SIG-M5 (cell line): ENCODE measurements around the gene DKK3.

Experiments used
- DNase-seq: peaks from one replicate; lab custom pipeline; 2025; lab: John Stamatoyannopoulos, UW

The DKK3 gene

DNA sequence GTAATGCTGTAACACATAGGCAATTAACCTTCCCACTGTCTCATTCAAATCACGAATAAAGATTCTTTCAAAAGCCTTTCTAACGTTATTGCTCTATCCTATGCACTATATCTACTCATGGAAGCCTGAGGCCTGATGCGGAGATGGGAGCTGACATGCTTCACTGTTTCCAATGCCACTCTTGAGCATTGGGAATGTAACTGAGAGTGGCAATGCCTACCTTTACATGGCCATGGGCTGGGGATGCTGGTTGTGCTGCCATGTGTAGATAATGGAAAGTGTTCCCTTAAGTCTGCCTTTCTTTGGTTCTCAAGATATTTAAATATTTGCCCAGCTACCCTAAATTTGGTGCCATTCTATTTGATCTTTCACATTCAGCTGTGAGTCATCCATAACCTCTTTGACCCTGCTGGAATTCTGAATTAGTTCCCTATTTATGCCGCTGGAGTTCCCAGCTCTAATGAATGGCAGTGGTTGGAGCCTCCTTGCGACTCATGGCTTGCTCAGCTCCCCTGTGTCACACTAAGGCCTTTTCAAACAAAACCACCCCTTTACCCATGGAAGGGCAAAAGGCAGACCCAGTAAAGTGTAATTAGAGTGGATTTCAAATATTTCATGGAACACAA is 21.4 kb upstream of the DKK3 start:
- no peak for DNase-seq

DNA sequence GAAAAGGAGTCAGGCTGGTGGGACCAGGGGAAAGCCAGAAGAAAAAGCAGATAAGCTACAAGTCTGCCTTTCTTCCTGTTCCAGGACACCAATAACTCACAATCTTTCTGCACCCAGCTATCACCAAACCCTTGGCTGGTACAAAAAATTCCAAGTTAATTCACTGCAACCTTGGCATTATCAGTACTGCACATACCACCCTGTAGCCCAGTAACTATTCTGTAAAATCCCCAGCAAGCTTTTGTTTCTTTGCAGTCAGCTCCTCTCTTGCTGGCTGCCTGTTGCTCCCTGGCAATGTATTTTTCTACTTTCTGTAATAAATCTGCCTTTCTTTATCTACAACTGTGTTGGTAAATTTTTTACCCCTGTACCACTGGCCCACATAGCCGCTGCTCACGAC is 20.7 kb upstream of the DKK3 start:
- DNase-seq: no peak

DNA sequence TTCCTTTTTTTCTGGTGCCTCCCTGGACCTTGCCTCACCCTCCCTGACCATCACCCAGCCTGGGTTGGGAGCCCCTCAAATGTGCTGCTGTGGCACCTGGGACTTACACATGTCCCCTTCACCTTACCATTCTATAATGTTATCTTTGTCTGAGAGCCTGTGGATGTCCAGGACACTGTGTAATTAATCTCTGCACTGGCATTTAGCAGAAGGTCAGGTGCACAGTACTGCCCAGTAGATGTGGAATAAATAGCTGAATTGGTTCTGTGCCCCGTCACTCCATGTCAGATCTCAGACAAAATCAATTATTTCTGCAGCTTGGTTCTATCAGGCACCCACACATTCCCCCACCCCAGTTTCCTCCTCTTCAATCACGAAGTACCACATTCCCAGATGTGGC is 19.9 kb upstream of the DKK3 start:
- DNase-seq: no peak

DNA sequence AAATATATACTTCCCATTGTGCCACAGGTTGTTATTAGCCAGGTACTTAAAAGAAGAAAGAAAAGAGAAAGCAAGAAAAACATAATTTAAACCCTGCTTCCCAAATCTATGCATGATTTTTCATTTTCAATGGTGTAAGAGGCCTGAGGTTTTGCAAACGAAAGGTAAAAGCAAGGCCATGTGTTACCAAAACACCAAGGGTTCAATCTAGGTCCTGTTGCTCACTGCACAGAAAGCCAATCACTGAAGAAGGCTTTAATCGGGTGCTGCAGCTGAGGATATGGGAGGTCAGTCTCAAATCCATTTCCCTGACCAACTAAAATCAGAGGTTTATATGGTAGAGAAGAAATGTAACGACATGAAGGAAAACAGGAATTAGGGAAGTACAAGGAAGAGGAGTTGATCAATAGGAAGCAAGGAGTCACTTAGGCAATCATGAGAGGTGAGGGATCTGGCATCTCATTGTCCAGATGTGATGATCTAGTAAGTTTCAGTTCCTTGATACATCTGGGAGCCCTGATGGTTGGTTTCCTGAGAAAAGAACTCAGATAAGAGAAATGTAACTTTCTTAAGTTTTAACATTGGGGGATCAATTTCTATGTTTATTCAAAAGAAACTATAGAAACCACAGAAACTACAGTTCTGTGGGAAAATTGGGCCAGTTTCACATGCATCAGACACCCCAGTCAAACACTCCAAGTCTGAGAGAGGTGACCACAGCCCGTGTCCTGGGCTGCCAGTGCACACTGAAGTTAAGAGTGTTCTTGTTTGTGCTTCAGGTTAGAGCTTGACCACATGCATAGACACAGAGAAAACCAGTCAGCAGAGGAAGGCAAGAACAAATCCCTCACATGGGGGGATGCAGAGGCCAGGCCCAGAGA is 18.1 kb upstream of the DKK3 start:
- no peak for DNase-seq

DNA sequence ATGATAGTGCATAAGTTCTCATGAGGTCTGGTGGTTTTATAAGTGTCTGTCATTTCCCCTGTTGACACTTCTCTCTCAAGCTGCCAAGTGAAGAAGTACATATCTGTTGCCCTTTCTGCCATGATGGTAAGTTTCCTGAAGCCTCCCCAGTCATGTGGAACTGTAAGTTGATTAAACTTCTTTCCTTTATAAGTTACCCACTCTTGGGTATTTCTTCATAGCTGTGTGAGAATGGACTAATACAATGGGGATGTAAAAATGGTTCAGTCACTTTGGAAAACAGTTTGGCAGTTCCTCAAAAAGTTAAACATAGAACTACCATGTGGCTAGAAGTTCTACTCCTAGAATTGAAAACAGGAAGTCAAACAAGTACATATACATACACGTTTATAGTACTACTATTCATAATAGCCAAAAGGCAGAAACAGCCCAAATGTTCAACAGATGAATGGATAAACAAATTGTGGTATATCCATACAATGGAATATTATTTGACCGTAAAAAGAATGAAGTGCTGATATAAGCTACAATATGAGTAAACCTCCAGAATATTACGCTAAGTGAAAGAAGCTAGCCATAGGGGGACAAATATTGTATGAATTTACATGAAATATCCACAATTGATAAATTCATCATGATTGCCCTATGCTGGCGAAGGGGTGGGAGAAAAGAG is 16.0 kb upstream of the DKK3 start:
- peak; percentile 33 for DNase-seq

DNA sequence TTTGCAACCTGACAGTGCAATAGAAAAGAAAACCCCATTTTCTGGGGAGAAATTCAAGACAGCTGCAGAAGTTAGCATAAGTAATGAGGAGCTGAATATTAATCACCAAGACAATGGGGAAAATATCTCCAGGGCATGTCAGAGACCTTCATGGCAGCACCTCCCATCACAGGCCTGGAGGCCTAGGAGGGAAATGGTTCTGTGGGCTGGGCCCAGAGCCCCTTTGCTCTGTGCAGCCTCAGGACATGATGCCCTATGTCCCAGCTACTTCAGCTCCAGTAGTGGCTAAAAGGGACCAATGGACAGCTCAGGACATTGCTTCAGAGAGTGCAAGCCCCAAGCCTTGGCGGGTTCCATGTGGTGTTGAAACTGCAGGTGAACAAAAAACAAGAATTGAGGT is 14.6 kb upstream of the DKK3 start:
- no peak for DNase-seq

DNA sequence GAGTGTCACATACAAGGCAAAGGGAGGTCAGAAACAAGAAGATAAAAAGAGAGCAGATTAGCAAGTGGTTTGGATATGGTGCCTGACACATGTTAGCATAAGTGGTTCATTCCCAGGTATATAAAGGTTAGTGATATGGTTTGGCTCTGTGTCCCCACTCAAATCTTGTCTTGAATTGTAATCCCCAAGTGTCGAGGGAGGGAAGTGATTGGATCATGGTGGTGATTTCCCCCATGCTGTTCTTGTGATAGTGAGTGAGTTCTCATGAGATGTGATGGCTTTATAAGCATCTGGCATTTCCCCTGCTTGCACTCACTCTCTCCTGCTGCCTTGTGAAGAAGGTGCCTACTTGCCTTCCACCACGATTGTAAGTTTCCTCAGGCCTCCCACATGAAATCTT is 12.1 kb upstream of the DKK3 start:
- no peak for DNase-seq

DNA sequence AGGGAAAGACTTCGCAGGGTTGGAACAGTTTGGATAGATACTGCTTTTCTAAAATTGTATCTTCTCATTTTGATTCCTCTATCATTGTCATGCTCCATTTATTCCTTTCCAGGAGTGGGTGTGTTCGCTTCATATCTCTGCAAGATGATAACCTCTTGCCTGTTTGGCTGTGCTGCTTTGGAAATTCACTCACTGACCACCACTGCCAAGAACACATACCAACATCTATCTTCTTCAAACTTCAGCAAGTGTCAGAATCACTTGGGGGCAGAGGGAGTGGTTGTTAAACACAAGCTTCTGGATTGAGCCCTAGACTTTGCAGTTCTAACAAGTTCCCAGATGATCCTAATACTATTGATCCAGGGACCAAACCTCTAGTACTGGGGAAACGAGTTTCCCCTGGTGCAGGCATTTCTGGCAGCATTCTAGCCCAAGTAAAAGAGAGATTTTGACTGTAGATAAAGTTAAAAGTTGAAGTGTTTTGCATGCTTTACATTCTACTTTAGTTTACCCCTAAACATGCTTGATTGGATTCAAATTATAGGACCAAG is 11.5 kb upstream of the DKK3 start:
- no peak for DNase-seq

DNA sequence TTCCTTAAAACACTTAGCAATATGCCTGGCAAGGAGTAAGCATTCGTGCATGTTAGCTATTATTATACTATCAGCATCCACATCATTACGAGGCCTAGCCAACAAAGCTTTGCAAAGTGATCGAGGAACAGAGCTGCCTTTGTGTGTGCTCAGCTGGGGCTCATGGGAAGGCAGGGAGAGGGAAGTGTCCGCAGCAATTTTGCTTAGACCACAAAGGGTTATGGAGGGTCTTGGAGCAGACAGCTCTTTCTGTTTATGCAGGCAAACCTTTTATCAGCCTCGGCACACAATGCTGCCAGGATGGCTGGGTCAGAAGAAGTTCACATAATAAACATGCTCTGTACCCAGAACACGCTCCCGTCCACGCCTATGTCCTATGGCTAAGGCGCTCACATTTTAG is 10.9 kb upstream of the DKK3 start:
- DNase-seq: no peak

DNA sequence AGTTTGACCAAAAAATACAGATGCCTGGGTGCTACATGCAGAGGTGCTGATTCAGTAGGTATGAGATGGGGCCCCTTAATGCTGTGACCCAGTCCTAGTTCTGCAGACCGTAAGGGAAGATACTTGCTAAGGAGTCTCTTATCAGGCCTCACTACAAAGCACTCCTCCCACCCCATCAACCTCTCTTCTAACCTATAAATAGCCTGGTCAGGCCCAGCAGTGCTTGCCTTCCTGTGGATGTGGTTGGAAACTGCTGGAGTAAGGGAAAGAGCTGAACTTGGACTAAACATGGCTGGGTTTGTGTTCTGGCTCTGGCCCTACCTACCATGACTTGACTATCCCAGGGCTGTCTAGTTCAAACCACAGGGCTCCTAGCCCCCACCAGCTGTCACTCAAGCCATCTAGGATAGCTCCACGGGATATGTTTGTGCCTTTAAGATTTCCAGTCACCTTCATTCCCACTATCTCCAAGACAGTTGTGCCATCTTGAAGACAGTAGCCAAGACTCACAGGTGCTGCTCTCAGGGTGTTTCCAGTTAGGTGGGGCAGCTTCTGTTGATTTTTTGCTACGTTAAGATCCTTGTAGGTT is 9.5 kb upstream of the DKK3 start:
- DNase-seq: no peak

DNA sequence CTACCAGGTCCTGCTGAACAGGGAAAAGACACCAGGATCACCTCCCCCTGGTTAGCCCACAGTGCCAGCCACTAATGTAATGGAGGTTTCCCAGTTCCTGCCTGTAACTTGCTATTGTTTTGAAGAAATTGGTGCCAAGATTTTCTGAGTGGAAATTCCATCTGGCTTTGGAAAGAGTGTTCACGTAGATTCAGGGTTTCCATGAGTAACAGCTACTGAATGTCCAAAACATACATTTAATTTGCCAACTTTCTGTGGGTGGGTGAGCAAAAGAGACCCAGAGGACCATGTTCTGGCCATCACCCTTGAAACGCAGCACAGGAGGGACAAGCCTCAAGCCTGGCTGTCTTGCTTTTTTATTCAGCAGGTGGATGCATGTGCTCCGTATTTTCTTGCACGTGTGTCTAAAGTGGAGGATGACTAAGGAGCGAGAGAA is 8.8 kb upstream of the DKK3 start:
- DNase-seq: no peak

DNA sequence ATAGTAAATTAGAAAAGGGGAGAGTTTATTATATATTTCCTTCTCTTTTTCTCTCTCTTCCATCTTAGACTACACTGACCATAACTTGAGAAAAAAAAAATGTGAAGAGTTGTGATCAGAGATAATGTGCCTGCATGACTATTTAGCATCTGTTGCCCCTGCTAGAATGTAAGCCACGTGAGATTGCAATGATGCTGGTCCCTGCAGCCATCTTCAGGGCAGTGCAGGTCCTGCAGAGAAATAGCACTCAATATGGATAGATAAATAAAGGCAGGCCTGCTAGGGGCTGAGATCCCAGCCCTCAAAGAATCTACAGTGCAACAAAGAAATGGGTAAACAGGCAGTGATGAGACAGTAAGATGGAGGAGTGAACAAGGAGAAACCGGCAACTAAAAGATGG is 7.8 kb upstream of the DKK3 start:
- no peak for DNase-seq

DNA sequence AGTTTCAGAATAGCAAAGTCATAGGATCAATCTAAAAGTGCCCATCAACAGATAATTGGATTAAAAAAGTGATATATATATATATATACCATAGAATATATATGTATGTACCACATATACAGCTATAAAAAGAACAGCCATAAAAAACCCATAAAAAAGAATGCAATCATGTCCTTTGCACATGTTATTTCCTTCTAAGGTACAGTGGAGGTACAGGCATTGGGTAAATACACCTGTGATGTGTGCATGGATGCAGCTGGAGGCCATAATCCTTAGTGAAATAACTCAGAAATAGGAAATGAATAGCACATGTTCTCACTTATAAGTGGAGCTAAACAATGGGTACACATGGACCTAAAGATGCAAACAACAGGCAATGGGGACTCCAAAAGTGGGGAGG is 7.1 kb upstream of the DKK3 start:
- DNase-seq: no peak

DNA sequence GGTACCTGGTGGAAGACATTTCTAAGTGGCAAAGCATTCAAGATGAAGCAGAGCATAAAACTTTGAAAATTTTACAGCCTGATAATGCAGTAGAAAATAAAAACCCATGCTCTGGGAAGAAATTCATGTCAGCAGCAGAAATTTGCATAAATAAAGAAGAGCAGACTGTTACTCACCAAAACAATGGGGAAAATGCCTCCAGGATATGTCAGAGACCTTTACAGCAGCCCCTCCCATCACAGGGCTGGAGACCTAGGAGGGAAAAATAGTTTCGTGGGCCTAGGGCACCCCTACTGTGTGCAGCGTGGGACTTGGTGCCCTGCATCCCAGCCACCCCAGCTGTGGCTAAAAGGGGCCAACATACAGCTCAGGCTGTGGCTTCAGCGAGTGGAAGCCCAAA is 5.4 kb upstream of the DKK3 start:
- no peak for DNase-seq

DNA sequence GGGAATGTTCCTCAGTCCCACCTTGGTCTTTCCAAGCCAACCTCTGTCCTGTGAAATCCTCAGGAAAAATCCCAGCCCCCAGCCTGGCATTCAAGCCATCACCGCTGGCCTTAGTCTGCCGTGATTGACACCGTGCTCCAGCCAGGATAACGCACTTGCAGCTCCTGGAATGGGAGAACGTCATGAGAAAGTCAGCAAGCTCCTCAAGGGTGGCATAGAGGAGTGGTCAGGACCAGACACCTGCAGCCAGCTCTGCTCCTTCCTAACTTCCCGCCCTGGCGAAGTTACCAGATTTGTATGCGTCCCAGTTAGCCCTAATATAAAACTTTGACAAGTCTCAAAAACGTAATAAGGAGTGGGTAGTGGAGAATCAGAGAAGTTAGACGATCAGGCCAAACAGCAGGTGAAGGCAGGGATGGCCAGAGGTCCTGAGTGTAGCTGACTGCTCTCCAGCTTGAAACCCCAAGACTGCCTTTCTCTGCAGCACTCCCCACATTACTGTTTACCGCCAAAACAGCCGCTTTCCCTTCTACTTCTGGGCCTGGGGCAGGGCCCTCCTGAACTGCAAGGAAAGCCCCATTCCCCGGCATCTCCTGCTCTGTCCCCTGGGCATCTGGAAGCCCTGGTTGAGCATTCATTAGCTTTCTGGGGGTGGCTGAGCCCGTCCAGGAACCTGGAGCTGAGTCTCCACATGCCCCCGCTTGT is 1.3 kb upstream of the DKK3 start:
- no peak for DNase-seq

DNA sequence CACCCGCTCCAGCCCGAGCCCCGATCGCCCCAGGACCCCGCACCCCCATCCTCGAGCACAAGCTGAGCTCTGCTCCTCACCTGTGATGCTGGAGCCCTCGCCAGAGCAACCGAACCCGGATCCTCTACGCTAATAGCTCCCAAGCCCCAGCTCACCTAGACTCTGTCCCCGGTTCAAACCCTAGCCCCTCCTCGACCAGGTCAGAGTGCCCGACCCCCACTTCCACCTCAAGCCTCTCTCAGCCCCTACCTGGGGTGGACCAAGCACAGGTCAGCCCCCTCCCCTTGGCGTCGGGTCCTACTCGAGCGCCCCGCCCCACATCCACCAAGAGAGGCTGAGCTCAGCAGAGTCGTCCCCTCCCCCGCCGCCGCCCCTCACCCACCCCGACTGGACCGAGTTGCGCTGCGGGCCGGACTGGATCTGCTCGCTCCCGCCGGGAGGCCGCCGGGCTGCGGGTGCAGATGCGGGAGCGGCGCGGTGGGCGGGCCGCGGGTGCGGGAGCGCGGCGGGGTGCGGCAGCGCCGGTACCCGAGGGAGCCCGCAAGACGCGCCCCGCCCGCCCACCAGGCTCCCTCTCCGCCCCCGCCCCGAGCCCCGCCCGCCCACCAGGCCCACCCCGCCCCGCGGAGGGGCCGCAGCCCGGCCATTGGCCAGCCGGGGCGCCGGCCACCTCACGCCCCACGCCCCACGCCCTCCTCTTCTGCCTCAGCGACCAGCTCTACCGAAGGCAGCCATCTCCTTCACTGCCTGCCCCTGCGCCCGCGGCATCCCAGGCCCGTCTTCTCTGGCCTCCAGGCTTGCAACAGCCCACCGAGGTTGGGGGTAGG is 577 bp upstream of the DKK3 start:
- no peak for DNase-seq

DNA sequence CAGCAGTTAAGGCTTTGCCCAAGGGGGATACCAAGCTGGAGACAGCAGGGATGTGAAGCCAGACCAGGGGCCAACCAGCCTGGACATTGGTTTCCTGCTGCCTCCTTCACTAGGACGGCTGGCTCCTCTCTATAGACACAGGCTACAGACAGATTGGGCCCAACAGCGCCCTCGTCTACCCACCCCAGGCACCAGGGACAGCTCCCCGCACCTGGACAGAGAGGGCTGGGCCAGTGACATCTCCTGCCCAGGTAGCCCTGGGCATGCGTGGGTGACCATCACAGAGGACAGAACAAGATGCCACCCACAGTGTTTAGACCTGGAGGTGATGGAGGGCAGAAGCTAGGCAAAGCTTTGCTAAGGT is 1.2 kb downstream of the DKK3 start:
- no peak for DNase-seq

DNA sequence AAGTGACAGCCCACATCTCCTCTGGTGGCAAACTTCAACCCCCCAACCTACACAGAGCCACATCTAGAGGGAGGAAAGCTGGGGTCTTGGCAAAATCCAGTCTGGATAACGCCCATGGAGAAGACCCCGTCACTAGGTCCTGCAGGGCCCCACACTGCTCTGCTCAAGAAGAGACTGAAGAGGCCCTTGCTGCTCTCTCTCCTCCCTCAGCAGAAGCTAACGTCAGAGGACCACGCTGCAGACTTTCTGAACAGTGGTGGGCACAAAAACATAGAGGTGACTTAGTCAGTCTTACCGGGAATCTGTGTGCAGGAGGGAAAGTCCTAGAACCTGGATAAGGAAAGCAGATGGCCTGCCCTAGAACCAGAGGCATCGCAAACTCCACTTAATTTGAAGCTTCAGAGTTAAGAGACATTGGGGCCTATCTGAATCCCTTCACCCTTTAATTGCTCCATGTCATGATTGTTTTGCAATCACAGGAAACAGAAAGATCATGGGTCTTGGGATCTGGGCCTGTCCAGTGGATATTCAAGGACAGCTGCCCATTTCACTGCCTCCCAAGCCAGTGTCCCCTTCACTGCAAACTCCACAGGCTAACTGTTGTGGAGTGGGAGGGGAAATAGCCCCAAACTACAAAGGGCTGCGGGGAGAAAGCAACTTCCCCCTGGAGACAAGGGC is 1.7 kb downstream of the DKK3 start:
- no peak for DNase-seq

DNA sequence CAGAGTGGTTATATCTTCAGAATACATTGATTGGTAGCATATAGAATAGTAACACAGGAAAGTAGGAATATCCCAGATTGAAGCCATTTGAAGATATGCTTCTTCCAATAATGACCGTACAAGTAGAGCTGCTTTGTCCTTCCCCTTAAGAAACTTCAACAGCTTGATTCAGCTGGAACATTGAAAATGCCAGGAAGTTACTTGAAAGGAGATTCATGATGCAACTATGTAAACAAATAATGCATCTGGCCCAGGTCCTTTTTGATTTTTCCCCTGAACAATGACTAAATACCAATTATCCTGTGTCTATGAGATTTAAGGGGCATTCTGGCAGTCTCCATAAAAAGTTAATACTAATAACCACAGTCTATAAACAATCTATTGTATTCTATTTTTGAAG is 3.0 kb downstream of the DKK3 start:
- DNase-seq: no peak

DNA sequence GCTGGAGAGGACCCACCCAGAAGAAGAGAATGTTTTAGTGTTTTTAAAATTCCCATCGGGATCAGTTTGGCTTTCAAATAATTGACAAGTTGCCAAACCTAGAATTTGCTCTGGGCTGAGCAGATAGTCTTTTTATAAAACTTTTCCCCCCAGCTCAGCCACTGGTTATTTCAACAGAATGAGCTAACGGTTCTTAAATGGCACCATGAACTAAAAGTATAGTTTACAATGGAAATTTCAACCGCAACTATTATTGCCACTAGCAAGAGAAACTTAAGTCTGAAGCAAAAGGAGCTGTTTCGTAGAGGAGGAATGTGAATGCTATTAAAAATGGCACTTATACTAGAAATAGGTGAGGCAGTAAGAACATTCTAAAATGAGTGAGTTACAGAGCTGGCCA is 3.4 kb downstream of the DKK3 start:
- no peak for DNase-seq

DNA sequence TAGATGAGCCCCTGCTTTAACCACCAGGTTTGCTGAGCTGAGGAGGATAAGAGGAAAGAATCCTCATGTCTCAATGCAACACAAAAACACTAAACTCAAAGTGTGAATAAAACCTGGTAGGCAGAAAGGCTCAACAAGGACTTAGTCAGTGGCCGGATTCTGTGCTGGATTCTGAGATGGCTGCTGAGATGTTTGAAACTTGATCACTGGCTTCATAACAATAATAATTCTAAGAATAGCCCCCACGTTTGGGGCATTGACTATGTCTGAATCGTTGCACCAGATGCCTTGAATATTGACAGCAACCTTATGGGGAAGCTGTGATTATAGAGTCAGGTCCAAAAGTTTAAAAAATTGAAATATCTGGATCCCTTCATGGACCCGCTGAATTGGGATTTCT is 4.6 kb downstream of the DKK3 start:
- no peak for DNase-seq
